NCI-H1436 treated with DMSO at 0.1 percent for 48 hours (cell line): Measurements from ENCODE around the gene SQSTM1.

Experiments
- DNase-seq: peaks from one replicate; lab custom pipeline; 2025; lab: John Stamatoyannopoulos, UW

Gene SQSTM1

DNA sequence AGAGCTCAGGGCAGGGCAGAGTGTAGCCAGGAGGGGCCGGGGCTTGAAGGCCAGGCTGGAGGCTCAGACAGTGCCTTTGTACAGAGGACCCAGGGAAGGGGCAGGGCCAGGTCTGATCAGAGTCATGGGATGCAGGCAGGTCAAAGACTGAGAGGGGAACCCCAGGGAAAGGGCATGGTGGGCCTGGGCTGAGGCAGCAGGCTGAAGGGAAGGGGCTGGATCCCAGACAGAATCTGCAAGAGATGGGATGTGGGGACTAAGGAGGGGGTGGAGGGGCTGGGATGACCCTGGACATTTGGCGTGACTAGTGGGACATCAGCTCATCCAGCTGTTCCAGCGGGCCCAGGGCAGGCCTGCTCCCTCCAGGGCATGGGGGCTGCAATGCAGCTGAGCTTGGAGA is 53.4 kb downstream of the SQSTM1 start:
- no peak for DNase-seq

- no peak for DNase-seq
Measured at GRCh38 chr5:179874536-179875292, 54.0 kb downstream of the SQSTM1 start.

GRCh38 chr5:179875741-179876609 is 55.3 kb downstream of the SQSTM1 start:
- no peak for DNase-seq

- no peak for DNase-seq
Measured at GRCh38 chr5:179876610-179876952, 55.9 kb downstream of the SQSTM1 start.

DNA sequence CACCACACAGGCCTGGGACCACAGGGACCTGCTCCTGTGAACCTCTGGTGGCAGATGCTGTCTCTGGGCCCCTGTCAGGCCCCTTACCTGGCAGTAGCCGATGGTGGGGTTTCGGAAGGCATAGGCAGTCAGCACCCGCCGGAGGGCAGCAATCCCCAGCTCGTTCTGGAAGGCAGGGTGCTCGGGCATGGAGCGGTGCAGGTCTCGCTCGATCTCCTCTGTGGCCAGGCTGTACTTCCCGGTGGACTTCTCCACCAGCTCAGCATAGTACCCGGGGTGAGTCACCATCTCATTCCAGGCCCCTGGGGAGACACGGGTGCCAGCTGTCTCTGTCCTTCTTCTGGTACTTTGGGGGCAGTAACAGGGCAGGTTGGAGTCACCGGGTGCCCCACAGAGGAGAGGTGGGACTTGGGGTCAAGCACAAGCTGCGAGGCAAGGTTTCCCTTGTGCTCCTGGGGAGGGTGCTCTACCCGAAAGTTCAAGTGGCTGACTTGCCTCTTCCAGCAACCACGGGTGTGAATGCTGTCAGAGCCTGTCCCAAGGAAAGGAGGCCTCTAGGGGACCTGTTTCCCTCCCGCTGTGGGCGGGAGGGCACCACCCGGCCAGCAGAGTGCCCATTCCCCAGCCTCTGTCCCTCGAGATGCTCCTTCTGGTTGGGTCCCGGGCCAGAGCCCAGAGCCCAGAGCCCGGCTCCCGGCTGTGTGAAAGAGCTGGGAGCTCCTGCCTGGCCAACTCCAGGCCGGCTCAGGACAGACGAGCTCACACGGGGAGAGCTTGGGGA is 57.7 kb downstream of the SQSTM1 start:
- no peak for DNase-seq

DNA sequence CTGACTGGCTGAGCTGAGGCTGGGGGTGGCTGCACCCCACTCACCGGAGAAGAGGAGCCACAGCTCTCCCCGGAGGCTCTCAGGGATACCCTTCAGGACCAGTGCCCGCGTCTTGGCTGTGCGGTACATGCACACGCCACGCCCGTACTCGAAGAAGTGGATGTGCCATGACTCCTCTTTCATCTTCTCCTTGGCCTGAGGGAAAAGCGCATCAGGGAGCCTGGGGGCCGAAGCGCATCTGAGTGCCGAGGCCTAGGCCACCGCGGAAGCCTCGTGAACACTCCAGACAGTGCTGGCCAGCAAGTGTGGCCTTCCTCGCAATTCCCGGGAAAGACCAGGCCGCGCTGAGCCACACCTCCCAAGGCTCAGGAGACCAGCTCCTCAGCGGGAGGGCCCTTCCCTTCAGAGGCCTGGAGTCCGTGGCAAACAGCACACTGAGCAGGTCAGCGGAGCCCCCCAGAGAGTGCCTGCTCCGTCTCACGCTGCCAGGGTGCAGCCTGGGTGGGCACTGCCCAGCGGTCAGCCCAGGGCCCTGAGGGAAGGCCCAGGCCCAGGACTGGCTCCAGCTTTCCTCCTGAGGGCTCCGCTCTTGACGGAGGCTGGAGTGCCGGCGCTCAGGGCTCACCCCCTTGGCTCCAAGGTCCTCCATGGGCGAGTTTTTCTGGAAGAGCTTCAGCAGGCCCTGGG is 58.4 kb downstream of the SQSTM1 start:
- DNase-seq = no peak

DNA sequence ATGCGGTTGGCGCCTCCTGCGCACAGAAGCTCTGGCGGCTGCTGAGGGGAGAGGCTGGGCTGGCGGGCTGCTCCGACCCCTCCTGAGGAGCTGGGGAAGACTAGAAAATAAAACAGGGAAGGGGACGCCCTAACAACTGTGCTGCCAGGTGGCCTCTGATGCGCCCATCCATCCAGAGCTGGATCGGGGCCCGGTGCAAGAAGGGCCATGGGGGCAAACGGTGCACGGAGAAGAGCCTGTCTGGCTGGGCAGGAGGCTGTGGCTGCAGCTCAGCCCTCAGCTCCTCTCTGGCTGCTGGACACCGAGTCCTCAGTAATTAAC is 58.9 kb downstream of the SQSTM1 start:
- no peak for DNase-seq

DNA sequence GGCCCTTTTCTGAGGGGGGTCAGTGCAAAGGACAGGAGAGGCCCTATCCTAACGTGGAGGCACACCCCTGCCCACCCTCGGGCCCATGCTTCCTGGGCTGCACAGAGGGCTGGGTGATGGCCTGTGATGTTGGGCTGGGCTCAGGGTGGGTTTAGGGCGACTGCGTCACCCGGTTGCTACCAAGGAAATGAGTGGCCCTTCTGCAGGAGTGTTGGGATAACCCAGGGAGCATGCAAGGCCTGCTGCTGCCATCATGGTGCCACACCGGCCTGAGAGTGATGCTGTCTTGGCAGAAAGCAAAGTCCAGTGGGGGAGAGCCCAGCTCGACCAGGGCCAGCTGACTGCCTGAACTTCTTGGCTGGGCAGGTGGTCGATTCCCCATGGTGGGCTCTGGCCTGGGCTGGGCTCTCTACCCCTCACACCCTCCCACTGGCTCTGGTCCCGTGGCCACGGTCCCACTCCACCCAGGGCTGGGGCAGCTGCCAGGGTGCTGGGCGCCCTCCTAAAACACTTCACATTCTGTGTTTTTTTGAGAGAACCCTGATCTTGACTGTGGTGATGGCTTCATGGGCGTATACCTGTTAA is 59.5 kb downstream of the SQSTM1 start:
- no peak for DNase-seq

GRCh38 chr5:179880848-179881590 is 60.3 kb downstream of the SQSTM1 start:
- no peak for DNase-seq

- no peak for DNase-seq
Measured at GRCh38 chr5:179882338-179882737, 61.6 kb downstream of the SQSTM1 start.

DNA sequence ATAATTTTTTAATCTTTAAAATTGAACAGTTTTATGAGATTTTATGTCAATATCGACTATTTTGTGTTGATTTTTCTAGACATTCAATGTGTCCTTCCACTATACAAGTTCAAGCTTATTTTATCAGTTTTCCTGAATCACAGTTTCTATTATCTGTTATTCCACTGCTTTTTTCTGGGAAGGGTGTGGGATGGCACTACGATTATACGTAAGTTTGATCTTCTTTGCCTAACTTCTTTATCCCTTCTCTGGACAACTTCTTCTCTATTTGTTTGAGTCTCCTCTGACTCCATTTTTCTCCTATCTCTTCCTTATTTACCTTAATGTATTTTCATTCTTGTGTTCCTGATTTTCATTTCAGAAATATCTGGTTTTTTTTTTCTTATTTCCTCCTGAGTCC is 62.5 kb downstream of the SQSTM1 start:
- no peak for DNase-seq

DNA sequence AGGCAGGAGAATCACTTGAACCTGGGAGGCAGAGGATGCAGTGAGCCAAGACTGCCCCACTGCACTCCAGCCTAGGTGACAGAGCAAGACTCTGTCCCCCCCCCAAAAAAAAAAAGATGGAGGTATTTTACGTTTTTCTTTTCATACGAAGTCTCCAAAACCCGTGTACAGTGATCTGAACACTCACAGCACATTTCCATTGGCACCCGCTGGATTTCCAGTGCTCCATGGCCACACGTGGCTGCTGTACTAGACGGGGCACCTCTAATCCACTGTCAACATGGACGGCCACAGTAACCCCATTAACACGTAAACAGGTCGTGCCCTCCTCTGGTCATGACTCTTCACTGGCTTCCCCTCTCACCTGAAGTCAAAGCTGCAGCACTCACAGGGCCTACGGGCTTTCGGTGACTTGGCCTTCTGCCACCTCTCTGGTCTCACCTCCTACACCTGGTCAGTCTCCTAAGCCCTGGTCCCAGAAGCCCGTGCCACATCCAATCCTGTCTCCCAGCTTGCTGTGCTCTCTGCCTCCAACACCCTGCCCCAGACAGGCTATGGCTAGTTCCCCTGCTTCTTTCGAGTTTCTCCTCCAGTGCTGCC is 64.9 kb downstream of the SQSTM1 start:
- no peak for DNase-seq

DNA sequence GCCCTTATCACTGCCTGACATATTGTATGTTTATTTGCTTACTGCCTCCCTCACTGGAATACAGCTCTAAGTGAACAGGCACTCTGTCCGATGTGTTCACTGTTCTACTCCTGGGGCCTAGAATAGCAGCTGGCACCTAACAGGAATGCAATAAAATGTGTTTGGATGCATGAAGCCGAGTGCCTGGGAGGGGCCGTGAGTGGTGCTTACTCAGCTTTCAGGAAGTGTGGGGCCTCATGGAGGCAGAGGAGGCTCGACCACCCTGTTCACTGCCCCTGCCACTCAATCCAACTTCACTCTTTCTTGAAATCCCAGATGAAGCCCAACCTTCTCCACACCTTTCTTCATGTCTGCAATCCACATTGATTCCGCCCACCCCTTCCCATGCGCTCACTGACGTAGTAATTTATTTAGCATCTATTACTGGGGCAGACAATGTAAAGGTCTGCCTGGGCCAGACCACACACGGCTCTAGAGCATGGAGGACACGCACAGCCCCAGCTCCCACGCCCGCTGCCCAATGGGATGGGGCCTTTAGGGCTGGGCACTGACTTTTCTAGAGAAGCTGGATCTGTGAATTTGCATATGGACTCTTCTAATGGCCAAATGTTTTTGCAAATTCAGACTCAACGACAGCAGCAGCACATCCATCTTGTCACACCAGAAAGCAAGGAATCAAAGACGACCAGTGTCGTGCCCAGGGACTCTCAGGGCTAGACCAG is 65.6 kb downstream of the SQSTM1 start:
- no peak for DNase-seq

DNA sequence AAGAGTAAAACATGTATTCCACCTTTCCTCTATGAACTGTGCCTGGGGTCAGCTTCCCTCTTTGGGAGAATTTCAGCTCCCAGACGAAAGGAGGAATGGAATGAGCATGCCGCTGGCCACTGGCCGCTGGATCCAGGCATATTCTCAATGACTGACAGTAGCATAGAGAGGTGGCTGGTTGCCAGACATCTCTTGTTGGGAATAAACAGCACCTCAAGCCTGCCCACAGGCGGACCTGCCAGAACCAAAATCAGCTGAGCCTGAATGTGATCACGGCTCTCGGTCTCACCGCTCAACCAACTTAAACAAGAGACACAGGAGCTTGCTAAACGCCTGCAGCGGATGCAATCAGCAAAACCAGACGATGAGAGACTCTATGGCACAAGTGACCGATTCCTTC is 66.4 kb downstream of the SQSTM1 start:
- DNase-seq = no peak
